Gastrocnemius medialis (tissue), 4 donors: ENCODE measurements around the gene INPP4B. TPM values are rescaled to one million over a fixed set of nuclear protein-coding genes. Genes with fewer than 3 reads are reported as not detected.
A peak's percentile ranks its signal among the peaks of the same experiment; 100 is the strongest.

ENCODE experiments used
- ATAC-seq, 2 donors: fragments of 150-250 bp; one replicate each; pipeline ENCODE4 v1.9.1; 2016
- DNase-seq, 2 donors: peaks; one replicate each; pipeline ENCODE4 v3.0.0-alpha.2; 2019
- H3K27ac ChIP-seq, 4 donors: fragments of 200-600 bp; sonication (generic); 1 replicate in 1 of 4; 2 replicates in 3 of 4; pipeline ENCODE4 v1.5.1; 2016 to 2018; ENCODE audit warnings: mild to moderate bottlenecking in 2 of 4, moderate library complexity in 1 of 4
- H3K27me3 ChIP-seq, 3 donors: fragments of 200-600 bp; sonication (generic) in 2 of 3; 1 replicate in 1 of 3; 2 replicates in 2 of 3; pipeline versions ENCODE4 v1.5.1 to v1.6.0; 2016 to 2019; ENCODE audit warnings: mild to moderate bottlenecking in 1 of 3, moderate library complexity in 1 of 3
- H3K36me3 ChIP-seq, 2 donors: fragments of 200-600 bp; sonication (generic) in 1 of 2; one replicate each; pipeline ENCODE4 v1.5.1; 2017 to 2018
- H3K4me1 ChIP-seq, 2 donors: fragments of 200-600 bp; sonication (generic) in 1 of 2; one replicate each; pipeline ENCODE4 v1.5.1; 2016 to 2017; ENCODE audit warnings: mild to moderate bottlenecking in 2 of 2
- H3K4me3 ChIP-seq, 4 donors: fragments of 200-600 bp; sonication (generic) in 3 of 4; 1 replicate in 1 of 4; 2 replicates in 3 of 4; pipeline ENCODE4 v1.5.1; 2016 to 2019; ENCODE audit warnings: mild to moderate bottlenecking in 2 of 4
- H3K9me3 ChIP-seq, 3 donors: fragments of 200-600 bp; sonication (generic) in 2 of 3; 1 replicate in 1 of 3; 2 replicates in 2 of 3; pipeline ENCODE4 v1.5.1; 2016 to 2019
- CTCF ChIP-seq, 5 experiments: fragments of 450-650 bp in 3 of 5; fragments of 200-600 bp in 2 of 5; sonication (generic) in 2 of 5; IDR thresholded peaks in 4 of 5; conservative IDR thresholded peaks in 1 of 5; 1 replicate in 4 of 5; 2 replicates in 1 of 5; pipeline ENCODE4 v1.5.1; 2016 to 2019; ENCODE audit warnings: antibody characterized with exemption in 5 of 5, mild to moderate bottlenecking in 3 of 5, moderate library complexity in 3 of 5
- POLR2A ChIP-seq, 2 donors: fragments of 450-650 bp; IDR thresholded peaks; one replicate each; pipeline ENCODE4 v1.6.1; 2017; ENCODE audit warnings: antibody characterized with exemption in 2 of 2, mild to moderate bottlenecking in 2 of 2, moderate library complexity in 2 of 2
- in situ Hi-C, 4 donors: fragments of 200-750 bp; cut with MboI; loops; one replicate each; pipeline versions ENCODE4 v1.15.0 to v1.8.0; 2017; ENCODE audit warnings: low sequenced_read_pairs in 4 of 4
- intact Hi-C: fragments of 100-400 bp; cut with DNase I; formaldehyde crosslinking; loops from one replicate; pipeline ENCODE4 v1.15.1; 2023; ENCODE audit warnings: low total_unique reads
- total RNA-seq, 4 donors: library from RNA; depleted of rRNA; stranded (reverse); fragments of >200 nt; gene quantifications; one replicate each; pipeline versions ENCODE4 v1.1.0 to v1.2.3, GENCODE V29; 2016

INPP4B gene
- total RNA-seq, 4 donors from 2014 or later: 7.5 to 23.6 (median 9.1) TPM

DNA sequence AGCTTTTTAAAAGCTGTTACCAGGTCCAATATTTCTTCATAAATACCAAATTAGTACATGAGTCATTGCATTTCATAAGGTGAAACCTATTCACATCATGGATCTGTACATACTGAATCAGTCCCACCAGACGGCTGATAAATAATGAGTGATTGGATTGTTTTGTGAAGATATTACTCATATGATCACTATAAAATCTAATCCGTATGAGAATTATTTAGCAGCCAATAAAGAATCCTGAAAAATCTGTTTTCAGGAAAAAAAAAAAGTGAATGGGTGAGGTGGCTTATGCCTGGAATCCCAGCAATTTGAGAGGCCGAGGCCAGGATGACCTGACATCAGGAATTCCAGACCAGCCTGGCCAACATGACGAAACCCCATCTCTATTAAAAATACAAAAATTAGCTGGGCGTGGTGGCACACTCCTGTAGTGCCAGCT, 438.1 kb downstream of the INPP4B start:
- ATAC-seq (peak in 1 of 2 donors; percentile 31), DNase-seq (no peak)
- in situ Hi-C loops (no loop called here), intact Hi-C loops (loop anchor here (5.0 kb wide), 1 partner anchor 141 kb away; no protein-coding TSS in a partner anchor)
- no peaks in the 10 kb centered on the region for H3K36me3 ChIP-seq
- H3K4me3 ChIP-seq: no peak overlapping the region
- H3K9me3 ChIP-seq: no peaks in the 10 kb centered on the region
- H3K27ac ChIP-seq: peak overlapping the region in 3 of 4 donors; percentile 47 to 91 (median 53)
- peaks cover 14 to 34% of the 10 kb centered on the region in 2 donors for H3K4me1 ChIP-seq
- TF ChIP-seq POLR2A (IDR thresholded peaks at IDR 0.05) (no peak), CTCF (IDR thresholded peaks at IDR 0.05 in 4 of 5, conservative IDR thresholded peaks at IDR 0.05 in 1 of 5) (no peak)
- no peaks in the 10 kb centered on the region for H3K27me3 ChIP-seq

- no peaks in the 10 kb centered on the region for H3K36me3 ChIP-seq
- peak overlapping the region in 3 of 4 donors; percentile 20 to 91 (median 53) for H3K27ac ChIP-seq
- intact Hi-C loops (loop anchor here (5.0 kb wide), 1 partner anchor 140 kb away; no protein-coding TSS in a partner anchor), in situ Hi-C loops (no loop called here)
- ATAC-seq (no peak), DNase-seq (no peak)
- peaks cover 19 to 39% of the 10 kb centered on the region in 2 donors for H3K4me1 ChIP-seq
- no peaks in the 10 kb centered on the region for H3K27me3 ChIP-seq
- H3K9me3 ChIP-seq: no peaks in the 10 kb centered on the region
- TF ChIP-seq CTCF (IDR thresholded peaks at IDR 0.05 in 4 of 5, conservative IDR thresholded peaks at IDR 0.05 in 1 of 5) (no peak), POLR2A (IDR thresholded peaks at IDR 0.05) (no peak)
- no peak overlapping the region for H3K4me3 ChIP-seq
These were observed 438.5 kb downstream of the INPP4B start for GRCh38 chr4:142407596-142407995.

DNA sequence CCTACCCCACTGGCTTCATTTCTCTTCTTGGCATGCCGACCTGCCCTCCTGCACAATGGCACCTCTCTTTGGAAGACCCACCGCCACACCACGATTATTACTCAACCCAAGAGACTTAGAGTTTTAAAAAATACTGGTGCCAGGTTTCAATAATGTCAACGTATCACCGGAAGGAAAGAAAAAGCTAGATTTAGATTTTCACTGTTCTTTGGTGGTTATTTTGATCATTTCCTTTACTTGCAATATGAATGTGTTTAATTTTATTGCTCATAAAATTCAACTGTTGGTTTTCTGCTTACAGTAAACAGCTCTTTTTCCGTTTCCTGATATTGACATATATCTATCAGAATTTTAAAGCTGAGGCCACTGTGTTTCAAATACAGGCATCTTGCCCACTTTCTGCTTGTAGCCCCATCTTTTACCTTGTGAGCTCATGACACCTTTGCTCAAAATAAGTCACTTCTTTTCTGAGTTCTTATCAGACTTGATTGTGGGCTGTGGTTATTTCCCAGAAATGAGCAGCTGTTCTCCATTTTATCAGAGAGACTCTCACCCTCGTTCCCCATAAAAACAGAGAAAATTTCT, 439.1 kb downstream of the INPP4B start:
- intact Hi-C loops (loop anchor here (5.0 kb wide), 1 partner anchor 140 kb away; no protein-coding TSS in a partner anchor), in situ Hi-C loops (no loop called here)
- TF ChIP-seq POLR2A (IDR thresholded peaks at IDR 0.05): no peak
- no peak for TF ChIP-seq CTCF (IDR thresholded peaks at IDR 0.05 in 4 of 5, conservative IDR thresholded peaks at IDR 0.05 in 1 of 5)
- H3K36me3 ChIP-seq: no peaks in the 10 kb centered on the region
- H3K27ac ChIP-seq: peak overlapping the region; percentile 4 to 91 (median 52)
- no peak for DNase-seq
- H3K4me1 ChIP-seq: peaks cover 20 to 45% of the 10 kb centered on the region in 2 donors
- ATAC-seq: no peak
- H3K27me3 ChIP-seq: no peaks in the 10 kb centered on the region
- H3K9me3 ChIP-seq: no peaks in the 10 kb centered on the region
- H3K4me3 ChIP-seq: no peak overlapping the region

DNA sequence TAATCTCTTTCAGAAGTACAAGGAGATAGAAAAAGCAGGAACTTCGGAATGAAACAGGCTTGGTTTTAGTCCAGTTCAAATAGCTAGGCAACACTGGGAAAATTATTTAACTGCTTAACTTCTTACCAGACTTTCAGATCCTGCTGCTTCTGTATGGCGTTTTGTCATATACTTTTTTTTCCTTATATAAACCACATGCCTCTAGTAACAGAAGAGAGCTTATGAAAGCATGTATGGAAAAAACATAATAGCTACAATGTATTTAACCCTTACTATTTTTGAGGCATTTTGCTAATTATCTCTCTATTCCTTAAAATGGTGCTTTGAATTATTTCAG, 439.6 kb downstream of the INPP4B start:
- ATAC-seq (no peak), DNase-seq (no peak)
- no peaks in the 10 kb centered on the region for H3K27me3 ChIP-seq
- no peak overlapping the region for H3K4me3 ChIP-seq
- H3K27ac ChIP-seq: peak overlapping the region; percentile 82 to 91 (median 86)
- no peak for TF ChIP-seq CTCF (IDR thresholded peaks at IDR 0.05 in 4 of 5, conservative IDR thresholded peaks at IDR 0.05 in 1 of 5)
- TF ChIP-seq POLR2A (IDR thresholded peaks at IDR 0.05): no peak
- intact Hi-C loops (loop anchor here (5.0 kb wide), 1 partner anchor 139 kb away; no protein-coding TSS in a partner anchor), in situ Hi-C loops (no loop called here)
- no peaks in the 10 kb centered on the region for H3K36me3 ChIP-seq
- peaks cover 20 to 48% of the 10 kb centered on the region in 2 donors for H3K4me1 ChIP-seq
- H3K9me3 ChIP-seq: no peaks in the 10 kb centered on the region
